HUES48 (cell line): Measurements from ENCODE around the gene HOXB6.

Source experiments
- H3K27ac ChIP-seq: one replicate; pipeline ENCODE4 v1.7.0; 2013; ENCODE audit warnings: low read depth, low read length, inconsistent platforms
- H3K27me3 ChIP-seq: 2 replicates; pipeline ENCODE4 v1.6.1; 2013; ENCODE audit warnings: mild to moderate bottlenecking, low read length; ENCODE audit not compliant: control insufficient read depth, insufficient read depth
- H3K36me3 ChIP-seq: 2 replicates; pipeline ENCODE4 v1.6.1; 2013; ENCODE audit warnings: low read length; ENCODE audit not compliant: control insufficient read depth, insufficient read depth
- H3K4me1 ChIP-seq: 2 replicates; pipeline ENCODE4 v1.6.1; 2013; ENCODE audit warnings: mild to moderate bottlenecking, low read length; ENCODE audit not compliant: control insufficient read depth, insufficient read depth
- H3K4me3 ChIP-seq: 2 replicates; pipeline ENCODE4 v1.5.1; 2013; ENCODE audit warnings: mild to moderate bottlenecking, low read depth, low read length
- H3K9ac ChIP-seq: 2 replicates; pipeline ENCODE4 v1.6.1; 2013; ENCODE audit warnings: mild to moderate bottlenecking, low read depth, low read length, moderate library complexity
- H3K9me3 ChIP-seq: 2 replicates; pipeline ENCODE4 v1.6.1; 2013; ENCODE audit warnings: low read length; ENCODE audit not compliant: control insufficient read depth, insufficient read depth

HOXB6 gene

DNA sequence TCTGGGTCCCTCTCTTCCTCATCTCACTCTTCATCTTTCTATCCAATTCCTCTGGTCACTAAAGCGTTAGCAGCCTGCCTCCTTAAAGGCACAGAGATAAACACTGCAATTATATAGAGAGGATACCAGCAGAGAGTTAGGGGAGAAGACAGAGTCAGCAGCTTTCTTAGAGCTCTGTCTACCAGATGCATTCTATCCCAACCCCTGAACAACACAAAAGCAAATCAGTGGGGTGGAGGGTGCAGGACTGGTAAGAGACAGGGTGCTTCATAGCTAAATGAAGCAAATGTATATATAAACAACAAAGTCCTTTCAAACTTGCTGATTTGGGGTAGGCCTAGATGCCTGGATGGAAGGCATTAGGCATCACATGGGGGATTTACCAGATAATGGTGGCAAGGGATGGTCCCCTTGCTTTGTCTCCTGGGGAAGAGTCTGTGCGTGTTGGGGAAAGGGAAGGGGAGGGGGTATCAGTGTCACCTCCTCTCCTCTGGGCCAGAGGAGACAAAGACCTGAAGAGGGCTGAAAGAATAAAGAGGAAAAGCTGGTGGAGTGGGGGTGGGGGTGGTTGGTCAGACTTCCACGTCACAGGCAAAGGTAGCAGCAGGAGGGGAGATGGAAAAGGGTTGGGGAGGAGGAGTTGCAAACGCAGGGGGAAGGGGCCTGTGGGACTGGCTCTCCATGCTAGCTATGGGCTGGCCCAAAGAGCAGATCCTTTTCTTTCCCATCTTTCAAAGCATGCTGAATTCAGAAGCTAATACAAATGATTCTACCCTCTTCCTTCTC is 38.7 kb downstream of the HOXB6 start:
- H3K4me3 ChIP-seq, result no peak overlapping the region
- H3K27me3 ChIP-seq, result peaks cover 100% of the 10 kb centered on the region
- peaks cover 17% of the 10 kb centered on the region; the same call in 1 of the 2 replicates for H3K4me1 ChIP-seq
- no peaks in the 10 kb centered on the region for H3K36me3 ChIP-seq
- H3K9ac ChIP-seq, result no peak overlapping the region
- H3K27ac ChIP-seq, result no peak overlapping the region
- peaks cover 3% of the 10 kb centered on the region; the same call in 1 of the 2 replicates for H3K9me3 ChIP-seq

DNA sequence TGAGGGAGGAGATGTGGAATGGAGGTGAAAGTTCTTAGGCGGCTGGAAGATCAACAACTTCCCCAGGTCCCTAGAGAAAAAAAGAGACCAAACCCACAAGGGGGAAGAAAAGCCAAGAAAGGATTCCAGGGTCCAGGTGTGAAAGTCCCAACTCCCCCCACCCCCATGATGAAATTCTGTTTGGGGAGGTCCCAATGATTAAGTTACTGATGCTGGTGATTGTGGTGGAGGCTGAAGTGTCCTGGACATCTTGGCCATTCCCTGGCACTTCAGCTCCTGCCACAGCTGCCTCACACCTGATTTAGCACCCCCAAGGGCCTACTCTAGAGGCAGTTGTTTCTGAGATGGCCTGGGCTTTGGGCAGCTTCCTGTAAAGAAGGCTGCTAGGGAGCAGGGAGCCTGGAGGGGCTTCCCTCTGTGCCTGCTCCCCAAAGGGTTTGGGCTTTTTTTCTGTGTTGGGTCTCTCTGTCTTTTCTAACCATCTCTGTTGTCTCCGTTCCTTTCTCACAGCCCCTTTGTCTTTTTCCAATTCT is 39.7 kb downstream of the HOXB6 start:
- peaks cover 3% of the 10 kb centered on the region; the same call in 1 of the 2 replicates for H3K9me3 ChIP-seq
- H3K27ac ChIP-seq, result no peak overlapping the region
- peaks cover 12% of the 10 kb centered on the region; the same call in 1 of the 2 replicates for H3K4me1 ChIP-seq
- H3K9ac ChIP-seq, result no peak overlapping the region
- H3K4me3 ChIP-seq, result no peak overlapping the region
- H3K27me3 ChIP-seq, result peaks cover 100% of the 10 kb centered on the region
- no peaks in the 10 kb centered on the region for H3K36me3 ChIP-seq

DNA sequence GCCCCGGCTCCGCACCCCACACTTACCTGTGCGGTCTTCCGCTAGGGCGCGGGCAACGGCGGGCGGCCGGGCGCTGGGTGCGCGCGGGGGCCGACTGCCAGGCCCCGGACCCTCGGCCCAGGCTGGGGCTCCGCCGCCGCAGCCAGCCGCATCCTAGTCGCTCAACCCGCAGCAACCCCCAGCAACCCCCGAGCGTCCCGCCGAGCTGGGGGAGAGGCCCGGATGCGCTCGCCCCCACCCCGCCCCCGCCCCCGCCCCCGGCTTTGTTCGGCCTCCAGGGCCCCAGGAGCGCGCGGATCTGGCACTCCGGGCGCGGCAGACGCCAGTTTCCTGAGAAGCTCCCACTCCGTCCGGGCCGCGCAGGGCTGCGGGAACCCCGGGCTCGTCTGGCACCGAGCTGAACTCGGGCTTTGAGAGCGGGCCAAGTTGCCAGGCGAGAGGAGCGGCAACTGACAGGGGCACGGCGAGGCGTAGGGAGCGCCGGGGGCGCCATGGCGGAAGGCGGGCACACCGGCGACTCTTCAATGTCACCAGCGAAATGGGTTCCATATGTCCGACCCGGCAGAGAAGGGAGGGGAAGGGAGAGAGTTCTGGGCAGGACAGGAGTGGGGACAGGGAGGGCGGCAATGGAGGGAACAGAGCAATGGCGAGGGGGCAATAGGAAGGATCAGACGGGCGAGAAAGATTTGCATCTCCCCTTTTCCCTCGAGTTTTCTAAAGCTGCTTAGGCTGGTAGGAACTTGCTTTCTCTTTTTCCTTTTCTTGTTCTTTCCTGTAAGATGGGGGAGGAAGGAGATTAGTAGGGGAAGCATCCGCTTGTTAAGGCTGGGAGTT is 40.4 kb downstream of the HOXB6 start:
- Histone ChIP-seq H3K27ac (no peak overlapping the region), H3K9me3 (peaks cover 3% of the 10 kb centered on the region; the same call in 1 of the 2 replicates), H3K9ac (no peak overlapping the region), H3K27me3 (peaks cover 100% of the 10 kb centered on the region), H3K4me3 (0 out of 2 replicates have a peak overlapping the region, but pooled peaks have one; percentile 28), H3K4me1 (peaks cover 13% of the 10 kb centered on the region; the same call in 1 of the 2 replicates), H3K36me3 (no peaks in the 10 kb centered on the region)

- Histone ChIP-seq H3K36me3 (no peaks in the 10 kb centered on the region), H3K4me1 (peaks cover 16% of the 10 kb centered on the region; the same call in 1 of the 2 replicates), H3K4me3 (no peak overlapping the region), H3K9me3 (peaks cover 3% of the 10 kb centered on the region; the same call in 1 of the 2 replicates), H3K27me3 (peaks cover 100% of the 10 kb centered on the region), H3K27ac (no peak overlapping the region), H3K9ac (no peak overlapping the region)
These were observed 41.0 kb downstream of the HOXB6 start for GRCh38 chr17:48563867-48564187.

DNA sequence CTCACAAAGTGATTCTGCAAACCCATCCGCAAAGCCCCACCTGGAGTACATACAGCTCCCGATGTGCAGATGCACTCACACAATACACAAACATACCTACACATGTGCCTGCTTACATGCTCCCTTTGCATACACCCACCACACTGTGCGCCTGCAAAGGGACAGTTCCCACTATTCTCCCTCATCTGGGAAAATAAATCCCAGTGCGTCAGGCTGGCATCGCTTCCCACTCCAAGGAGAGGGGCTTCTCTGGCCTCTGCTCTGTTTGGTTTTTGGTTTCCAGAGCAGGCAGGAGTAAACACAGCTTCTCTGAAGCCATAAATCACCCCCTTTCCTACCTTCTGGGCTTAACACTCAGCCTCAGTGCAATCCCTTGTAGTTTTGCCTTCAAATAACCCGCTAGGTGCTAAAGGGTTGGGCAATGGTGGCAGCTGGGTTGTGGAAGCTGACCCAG is 41.4 kb downstream of the HOXB6 start:
- H3K9ac ChIP-seq, result no peak overlapping the region
- peaks cover 100% of the 10 kb centered on the region for H3K27me3 ChIP-seq
- no peak overlapping the region for H3K4me3 ChIP-seq
- peaks cover 16% of the 10 kb centered on the region; the same call in 1 of the 2 replicates for H3K4me1 ChIP-seq
- H3K36me3 ChIP-seq, result no peaks in the 10 kb centered on the region
- H3K9me3 ChIP-seq, result peaks cover 3% of the 10 kb centered on the region; the same call in 1 of the 2 replicates
- no peak overlapping the region for H3K27ac ChIP-seq

DNA sequence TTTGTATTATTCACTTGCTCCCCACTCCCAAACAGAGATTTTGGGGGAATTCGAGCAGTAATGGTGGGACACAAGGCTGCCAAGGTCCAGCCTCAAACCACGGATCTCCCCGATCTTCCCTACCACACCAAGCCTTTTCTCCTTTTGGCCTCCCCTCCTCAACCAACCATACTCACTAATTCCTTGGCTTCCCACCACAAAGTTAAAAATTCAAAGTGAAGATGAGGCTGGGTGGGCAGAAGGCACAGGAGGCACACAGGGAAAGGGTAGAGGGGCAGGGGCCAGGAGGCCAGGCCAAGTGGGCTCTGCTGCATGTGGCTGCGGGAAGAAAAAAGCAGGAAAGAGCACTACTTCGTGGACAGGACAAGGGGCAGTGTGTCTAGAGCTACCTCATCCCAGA is 41.9 kb downstream of the HOXB6 start:
- H3K27ac ChIP-seq, result no peak overlapping the region
- no peak overlapping the region for H3K9ac ChIP-seq
- H3K4me3 ChIP-seq, result no peak overlapping the region
- peaks cover 3% of the 10 kb centered on the region; the same call in 1 of the 2 replicates for H3K9me3 ChIP-seq
- H3K27me3 ChIP-seq, result peaks cover 100% of the 10 kb centered on the region
- no peaks in the 10 kb centered on the region for H3K36me3 ChIP-seq
- peaks cover 15% of the 10 kb centered on the region; the same call in 1 of the 2 replicates for H3K4me1 ChIP-seq

GRCh38 chr17:48561884-48562810 is 42.6 kb downstream of the HOXB6 start:
- H3K4me3 ChIP-seq, result no peak overlapping the region
- peaks cover 3% of the 10 kb centered on the region; the same call in 1 of the 2 replicates for H3K9me3 ChIP-seq
- H3K27ac ChIP-seq, result no peak overlapping the region
- H3K27me3 ChIP-seq, result peaks cover 100% of the 10 kb centered on the region
- H3K36me3 ChIP-seq, result no peaks in the 10 kb centered on the region
- H3K4me1 ChIP-seq, result peaks cover 7% of the 10 kb centered on the region; the same call in 1 of the 2 replicates
- no peak overlapping the region for H3K9ac ChIP-seq

GRCh38 chr17:48559840-48560817 is 44.7 kb downstream of the HOXB6 start:
- H3K4me1 ChIP-seq, result peaks cover 7% of the 10 kb centered on the region; the same call in 1 of the 2 replicates

DNA sequence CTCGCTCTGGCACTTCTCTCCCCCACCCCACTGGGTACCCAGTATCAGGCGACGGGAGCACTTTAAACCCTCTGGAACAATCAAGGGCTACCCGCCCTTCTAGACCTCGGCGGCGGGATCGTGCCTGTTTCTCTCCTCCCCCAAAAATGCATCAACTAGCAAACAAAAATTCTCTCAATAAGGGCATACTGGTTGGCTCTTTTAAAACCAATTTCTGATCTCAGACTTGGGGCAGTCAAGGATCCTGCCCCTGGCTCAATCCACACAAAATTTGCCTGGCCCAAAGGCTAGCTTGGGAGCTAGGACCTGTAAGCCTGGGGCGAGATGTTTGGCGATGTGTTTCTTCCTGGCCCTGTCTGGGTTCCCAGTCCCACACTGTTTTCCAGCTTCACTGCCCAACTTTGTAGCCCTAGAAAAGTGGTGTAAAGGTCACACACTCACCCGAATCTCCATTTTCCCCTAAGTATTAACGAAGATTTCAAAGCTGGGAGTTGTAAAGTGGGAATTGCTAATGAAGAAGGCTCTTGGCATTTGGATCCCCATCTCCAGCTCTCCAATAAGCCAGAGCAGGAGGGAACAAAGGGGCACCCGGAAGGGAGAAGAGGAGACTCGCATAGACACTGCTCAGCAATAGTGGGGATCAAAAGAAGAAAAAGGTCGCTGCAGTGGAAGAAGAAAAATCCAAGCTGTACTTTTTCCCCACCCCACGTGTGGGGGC is 45.5 kb downstream of the HOXB6 start:
- no peak overlapping the region for H3K9ac ChIP-seq
- peaks cover 100% of the 10 kb centered on the region for H3K27me3 ChIP-seq
- H3K9me3 ChIP-seq, result no peaks in the 10 kb centered on the region
- no peaks in the 10 kb centered on the region for H3K36me3 ChIP-seq
- H3K4me1 ChIP-seq, result peaks cover 11% of the 10 kb centered on the region; the same call in 1 of the 2 replicates
- no peak overlapping the region for H3K4me3 ChIP-seq
- no peak overlapping the region for H3K27ac ChIP-seq

More at GRCh38 chr17:48559840-48560817, 44.7 kb downstream of the HOXB6 start:
- Histone ChIP-seq H3K9me3 (no peaks in the 10 kb centered on the region), H3K9ac (no peak overlapping the region), H3K27ac (no peak overlapping the region), H3K36me3 (no peaks in the 10 kb centered on the region), H3K4me3 (no peak overlapping the region), H3K27me3 (peaks cover 100% of the 10 kb centered on the region)
